Stromal cell of bone marrow (primary cell): ENCODE measurements around the gene CCDC12.

Source experiments
- DNase-seq: peaks from one replicate; pipeline ENCODE4 v3.0.0-alpha.2; 2012; ENCODE audit warnings: low read depth

The CCDC12 gene

DNA sequence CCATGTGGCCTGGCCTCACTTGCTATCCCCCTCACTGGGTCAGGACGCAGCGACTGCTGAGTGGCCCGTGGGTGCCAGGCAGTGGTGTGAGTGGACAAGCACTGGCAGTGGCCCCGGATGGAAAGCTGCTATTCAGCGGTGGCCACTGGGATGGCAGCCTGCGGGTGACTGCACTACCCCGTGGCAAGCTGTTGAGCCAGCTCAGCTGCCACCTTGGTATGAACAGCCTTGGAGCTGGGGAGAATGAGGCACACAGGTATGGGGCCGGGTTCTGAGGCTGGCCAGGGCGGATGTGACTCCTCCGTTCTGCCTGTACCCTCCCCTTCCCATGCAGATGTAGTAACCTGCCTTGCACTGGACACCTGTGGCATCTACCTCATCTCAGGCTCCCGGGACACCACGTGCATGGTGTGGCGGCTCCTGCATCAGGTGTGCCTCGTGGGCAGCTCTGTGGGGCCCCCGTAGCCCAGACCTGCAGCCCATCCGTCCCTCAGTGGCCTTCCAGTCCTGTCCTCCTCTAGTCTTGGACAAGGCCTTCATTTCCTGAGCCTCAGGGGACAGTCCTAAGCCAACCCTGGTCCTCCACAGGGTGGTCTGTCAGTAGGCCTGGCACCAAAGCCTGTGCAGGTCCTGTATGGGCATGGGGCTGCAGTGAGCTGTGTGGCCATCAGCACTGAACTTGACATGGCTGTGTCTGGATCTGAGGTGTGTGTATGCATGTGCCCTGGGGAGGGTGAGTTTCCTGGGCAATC lies 31.1 kb upstream of the CCDC12 start:
- no peak for DNase-seq

DNA sequence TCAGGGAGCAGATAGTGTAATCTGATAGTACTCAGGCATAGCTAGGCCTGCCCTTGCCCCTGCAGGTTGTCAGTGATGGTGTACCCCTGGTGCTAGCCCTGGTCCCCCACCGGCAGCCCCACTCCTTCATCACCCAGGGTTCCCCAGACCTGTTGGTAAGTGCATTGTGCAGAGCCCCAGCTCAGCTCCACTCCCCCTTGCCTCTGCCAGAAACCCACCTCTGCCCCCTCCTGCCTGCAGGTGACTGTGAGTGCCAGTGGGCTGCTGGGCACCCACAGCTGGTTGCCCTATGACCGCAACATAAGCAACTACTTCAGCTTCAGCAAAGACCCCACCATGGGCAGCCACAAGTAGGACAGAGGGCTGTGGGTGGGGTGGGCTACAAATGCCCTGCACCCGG lies 30.5 kb upstream of the CCDC12 start:
- no peak for DNase-seq

DNA sequence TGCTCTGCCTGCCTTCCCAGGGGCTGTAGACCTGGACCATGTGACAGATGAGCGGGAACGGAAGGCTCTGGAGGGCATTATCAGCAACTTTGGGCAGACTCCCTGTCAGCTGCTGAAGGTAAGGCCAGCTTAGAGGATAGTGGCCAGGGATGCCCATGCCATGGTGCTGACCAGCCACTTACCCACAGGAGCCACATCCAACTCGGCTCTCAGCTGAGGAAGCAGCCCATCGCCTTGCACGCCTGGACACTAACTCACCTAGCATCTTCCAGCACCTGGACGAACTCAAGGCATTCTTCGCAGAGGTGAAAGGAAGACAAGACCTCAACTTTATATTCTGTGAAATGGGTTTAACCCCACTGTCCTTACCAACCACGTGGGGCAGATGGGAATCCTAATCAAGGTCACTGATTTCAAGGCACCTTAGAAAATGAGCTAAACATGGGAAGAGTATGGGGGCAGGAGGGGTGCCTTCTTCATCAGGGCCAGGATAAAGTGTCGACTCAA lies 29.7 kb upstream of the CCDC12 start:
- DNase-seq: no peak

DNA sequence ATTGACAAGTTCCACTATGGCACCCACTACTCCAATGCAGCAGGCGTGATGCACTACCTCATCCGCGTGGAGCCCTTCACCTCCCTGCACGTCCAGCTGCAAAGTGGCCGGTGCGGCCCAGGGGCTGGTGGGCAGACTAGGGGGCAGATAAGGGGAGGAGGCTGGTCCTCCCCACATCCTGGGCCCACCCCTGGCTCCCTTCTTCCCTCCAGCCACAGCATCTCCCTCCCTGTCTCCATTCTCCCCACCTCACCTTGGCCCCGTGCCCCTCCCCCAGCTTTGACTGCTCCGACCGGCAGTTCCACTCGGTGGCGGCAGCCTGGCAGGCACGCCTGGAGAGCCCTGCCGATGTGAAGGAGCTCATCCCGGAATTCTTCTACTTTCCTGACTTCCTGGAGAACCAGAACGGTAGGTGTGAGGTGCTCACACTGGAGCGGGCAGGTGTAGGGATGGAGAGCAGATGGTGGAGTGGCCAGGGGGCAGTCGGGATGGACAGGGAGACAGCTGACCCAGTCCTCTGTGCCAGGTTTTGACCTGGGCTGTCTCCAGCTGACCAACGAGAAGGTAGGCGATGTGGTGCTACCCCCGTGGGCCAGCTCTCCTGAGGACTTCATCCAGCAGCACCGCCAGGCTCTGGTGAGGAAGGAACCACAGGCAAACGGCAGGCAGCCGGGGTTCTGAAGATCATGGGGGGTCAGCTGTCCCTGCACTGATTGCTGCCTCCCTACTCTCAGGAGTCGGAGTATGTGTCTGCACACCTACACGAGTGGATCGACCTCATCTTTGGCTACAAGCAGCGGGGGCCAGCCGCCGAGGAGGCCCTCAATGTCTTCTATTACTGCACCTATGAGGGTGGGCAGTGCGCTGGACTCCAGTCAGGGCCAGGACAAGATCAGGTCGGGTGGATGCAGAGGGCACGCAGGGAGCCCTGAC lies 28.9 kb upstream of the CCDC12 start:
- DNase-seq: no peak

DNA sequence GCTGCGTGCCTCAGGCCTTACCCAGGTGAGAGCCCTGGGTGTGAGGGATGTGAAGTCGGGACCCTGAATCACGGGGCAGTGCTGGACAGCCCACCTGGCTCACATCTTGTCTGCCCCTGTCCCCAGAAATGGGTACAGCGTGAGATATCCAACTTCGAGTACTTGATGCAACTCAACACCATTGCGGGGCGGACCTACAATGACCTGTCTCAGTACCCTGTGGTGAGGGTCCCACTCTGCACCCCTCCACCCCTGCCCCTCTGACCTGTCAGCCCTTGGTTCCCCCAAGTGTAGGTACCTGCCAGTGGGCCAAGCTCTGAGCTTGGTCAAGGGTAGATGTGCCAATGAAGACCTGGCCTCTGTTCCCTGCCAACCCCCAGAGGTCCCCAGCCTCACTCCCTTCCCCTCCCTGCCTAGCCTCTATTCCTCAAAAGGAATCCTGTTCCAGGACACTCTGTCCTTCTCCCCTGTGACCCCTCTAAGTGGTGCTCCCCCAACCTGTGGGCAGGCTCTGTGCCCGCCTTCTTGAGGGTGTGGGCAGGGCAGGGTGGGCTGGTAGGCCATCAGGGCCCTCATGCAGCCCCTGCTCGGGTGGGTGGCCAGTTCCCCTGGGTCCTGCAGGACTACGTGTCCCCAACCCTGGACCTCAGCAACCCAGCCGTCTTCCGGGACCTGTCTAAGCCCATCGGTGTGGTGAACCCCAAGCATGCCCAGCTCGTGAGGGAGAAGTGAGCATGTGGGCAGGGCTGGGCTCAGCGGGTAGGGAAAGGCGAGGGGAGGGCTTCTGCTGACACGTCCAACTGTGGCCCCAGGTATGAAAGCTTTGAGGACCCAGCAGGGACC lies 28.0 kb upstream of the CCDC12 start:
- no peak for DNase-seq

DNA sequence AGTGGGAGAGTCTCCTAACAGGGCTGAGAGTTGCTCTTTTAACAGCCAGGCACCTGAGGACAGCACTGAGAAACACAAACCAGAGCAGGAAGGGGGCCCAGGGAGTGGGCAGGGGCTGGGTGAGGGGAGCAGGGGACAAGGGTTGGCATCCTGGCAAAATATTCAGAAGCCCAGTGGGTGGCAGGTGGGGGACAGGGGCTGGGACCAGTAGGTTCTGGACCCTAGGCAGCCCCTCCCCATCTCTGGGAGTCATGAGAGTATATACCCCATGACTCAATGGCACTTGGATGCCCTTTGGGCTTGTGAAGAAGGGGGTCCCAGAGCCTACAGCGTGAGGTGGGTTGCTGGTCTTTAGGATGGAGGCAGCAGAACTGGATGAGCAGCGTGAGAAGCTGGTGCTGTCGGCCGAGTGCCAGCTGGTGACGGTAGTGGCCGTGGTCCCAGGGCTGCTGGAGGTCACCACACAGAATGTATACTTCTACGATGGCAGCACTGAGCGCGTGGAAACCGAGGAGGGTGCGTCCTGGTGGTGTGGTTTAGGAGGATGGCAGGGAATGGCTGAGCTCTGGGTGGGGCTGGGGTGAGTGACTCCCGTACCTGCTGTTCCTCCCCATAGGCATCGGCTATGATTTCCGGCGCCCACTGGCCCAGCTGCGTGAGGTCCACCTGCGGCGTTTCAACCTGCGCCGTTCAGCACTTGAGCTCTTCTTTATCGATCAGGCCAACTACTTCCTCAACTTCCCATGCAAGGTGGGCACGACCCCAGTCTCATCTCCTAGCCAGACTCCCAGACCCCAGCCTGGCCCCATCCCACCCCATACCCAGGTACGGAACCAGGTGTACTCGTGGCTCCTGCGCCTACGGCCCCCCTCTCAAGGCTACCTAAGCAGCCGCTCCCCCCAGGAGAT lies 27.2 kb upstream of the CCDC12 start:
- DNase-seq: no peak

DNA sequence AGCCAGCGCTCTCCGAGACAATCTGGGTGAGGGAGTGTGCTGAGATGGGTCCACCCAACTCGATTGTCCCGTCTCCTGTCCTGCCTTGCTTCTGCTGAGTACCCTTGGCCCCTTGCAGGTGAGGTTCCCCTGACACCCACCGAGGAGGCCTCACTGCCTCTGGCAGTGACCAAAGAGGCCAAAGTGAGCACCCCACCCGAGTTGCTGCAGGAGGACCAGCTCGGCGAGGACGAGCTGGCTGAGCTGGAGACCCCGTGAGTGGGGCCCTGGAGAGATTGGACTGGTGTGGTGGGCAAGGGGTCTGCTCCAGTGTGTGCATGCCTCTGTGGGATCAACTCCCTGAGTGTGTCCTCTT lies 26.5 kb upstream of the CCDC12 start:
- no peak for DNase-seq

DNA sequence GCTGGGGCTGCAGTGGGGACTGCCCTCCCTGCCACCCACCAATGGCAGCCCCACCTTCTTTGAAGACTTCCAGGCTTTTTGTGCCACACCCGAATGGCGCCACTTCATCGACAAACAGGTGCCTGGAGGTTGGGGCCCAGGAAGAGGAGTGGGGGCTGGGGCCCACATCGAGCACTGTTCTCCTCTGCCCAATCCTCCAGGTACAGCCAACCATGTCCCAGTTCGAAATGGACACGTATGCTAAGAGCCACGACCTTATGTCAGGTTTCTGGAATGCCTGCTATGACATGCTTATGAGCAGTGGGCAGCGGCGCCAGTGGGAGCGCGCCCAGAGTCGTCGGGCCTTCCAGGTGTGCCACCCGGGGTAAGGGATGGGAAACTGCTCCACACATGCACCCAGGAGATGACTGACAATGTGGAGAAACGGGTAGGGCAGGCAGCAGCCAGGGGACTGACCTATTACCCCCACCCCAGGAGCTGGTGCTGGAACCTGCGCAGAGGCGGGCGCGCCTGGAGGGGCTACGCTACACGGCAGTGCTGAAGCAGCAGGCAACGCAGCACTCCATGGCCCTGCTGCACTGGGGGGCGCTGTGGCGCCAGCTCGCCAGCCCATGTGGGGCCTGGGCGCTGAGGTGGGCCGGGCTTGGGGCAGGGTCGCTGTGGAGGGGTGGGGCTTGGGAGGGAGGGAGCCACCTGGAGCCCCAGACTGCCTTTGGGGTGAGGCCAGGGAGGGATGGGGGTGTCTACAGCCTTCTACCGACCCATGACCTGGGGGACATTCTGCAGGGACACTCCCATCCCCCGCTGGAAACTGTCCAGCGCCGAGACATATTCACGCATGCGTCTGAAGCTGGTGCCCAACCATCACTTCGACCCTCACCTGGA lies 25.9 kb upstream of the CCDC12 start:
- DNase-seq: no peak

DNA sequence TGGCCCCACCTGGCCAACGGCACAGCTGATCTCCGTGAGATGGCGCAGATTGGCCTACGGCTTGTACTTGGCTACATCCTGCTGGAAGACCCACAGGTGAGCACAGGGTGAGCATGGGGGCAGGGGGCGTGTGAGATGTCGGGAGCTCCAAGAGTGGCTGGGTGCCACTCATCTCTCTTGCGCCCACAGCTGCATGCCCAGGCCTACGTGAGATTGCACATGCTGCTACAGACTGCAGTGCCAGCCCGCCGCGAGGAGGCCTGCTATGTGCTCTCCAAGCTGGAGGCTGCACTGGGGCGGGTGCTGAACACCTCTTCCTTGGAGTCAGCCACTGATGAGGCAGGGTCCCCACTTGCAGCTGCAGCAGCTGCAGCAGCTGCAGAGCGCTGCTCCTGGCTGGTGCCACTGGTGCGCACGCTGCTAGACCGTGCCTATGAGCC lies 25.2 kb upstream of the CCDC12 start:
- DNase-seq: no peak

DNA sequence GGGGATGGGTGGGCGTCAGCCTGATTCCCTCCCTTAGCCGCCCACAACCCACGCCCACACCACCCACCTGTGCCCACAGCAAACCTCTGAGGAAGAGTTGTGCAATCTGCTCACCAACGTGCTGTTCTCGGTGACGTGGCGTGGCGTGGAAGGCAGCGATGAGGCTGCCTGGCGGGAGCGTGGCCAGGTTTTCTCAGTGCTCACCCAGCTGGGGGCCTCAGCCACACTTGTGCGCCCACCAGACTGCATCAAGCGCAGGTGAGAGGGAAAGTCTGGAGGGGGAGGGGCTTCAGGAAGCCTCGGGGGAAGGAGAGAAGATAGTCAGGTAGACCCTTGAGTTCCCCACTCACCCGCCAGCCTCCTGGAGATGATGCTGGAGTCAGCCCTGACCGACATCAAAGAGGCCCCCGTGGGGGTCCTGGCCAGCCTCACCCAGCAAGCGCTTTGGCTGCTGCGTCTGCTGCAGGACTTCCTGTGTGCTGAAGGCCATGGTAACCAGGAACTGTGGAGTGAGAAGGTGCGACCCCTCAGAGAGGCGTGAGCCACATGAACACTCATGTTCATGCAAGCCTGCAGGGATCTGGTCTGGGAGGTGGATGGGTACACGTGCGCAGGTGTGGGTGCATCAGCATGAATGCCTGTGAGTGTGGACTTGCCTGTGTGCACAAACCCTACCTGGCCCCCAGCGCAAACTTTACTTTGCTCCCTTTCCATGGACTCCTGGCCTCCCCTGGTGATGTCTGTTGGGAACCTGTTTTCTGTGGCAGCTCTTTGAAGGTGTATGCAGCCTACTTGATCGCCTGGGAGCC lies 24.6 kb upstream of the CCDC12 start:
- DNase-seq: no peak

DNA sequence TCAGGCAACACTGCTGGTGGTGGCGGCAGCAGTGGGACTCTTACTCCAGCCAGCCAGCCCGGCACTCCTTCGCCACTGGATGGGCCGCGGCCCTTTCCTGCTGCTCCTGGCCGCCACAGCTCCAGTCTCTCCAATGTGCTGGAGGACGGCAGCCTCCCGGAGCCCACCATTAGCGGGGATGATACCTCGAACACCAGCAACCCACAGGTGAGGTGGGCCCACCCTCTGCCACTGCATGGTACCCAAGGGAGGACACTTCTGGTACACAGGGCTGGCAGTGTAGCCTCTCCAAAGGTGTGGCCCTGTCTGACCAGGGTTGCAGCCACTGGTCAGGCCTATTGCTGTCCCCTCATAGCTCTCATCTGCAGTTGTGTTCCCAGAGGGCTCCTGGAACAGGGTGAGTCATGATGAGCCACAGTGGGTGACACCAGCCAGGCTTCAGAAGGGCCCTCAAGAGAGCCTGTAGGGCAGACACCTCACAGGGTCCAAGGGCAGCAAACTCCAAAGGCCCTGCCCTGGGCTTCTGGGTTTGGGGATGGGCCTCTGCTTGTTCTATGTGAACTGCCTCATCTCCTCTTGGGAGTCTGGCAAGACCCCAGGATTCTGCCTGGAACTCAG lies 23.8 kb upstream of the CCDC12 start:
- DNase-seq: no peak

DNA sequence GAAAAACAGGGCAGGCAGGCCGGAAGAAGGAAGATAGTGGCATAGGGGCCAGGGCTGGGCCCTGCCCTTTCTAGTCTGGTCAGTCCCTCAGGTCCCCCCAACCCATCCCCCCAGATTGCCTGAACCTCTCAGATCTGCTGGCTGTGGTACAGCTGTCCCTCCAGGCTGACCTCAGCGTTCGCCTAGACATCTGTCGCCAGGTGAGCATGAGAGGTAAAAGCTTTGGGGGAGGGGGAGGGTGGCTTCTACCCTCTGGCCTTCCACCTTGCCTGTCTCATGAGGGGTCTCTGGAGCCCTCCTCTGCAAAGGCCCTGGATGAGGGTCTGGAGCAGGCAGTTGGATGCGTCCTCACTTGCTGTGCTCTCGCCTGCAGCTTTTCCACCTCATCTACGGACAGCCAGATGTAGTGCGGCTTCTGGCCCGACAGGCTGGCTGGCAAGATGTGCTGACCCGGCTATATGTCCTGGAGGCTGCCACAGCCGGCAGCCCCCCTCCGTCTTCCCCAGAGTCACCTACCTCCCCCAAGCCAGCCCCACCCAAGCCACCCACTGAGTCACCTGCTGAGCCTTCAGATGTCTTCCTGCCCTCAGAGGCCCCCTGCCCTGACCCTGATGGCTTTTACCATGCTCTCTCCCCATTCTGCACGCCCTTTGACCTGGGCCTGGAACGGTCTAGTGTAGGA lies 23.1 kb upstream of the CCDC12 start:
- DNase-seq: no peak

DNA sequence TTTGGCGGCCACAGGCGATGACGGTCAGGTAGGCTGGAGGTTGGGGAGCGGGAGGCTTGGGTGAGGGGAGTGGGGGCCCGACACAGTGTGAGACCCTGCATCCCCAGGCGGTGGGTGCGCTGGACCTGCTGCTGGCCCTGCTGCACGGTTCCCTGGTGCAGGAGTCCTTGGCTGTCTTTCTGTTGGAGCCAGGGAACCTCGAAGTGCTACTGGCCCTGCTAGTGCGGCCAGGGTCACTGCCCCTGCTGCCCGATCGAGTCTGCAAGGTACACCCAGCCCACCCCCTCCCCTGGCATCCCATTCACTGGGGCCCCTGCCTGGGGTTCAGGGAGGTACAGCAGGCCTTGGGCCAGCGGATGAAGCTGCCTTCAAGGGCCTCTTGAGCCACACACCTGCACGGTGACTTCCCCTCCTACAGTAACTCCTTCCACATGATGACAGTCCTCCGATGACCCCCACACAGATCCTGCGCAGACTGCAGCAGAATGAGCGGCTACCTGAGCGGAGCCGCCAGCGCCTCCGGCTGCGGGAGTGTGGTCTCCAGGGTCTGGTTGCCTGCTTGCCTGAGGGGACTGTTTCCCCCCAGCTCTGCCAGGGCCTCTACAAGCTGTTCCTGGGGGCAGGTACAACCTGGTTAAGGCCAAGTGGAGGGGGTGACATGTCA lies 22.4 kb upstream of the CCDC12 start:
- DNase-seq: no peak

DNA sequence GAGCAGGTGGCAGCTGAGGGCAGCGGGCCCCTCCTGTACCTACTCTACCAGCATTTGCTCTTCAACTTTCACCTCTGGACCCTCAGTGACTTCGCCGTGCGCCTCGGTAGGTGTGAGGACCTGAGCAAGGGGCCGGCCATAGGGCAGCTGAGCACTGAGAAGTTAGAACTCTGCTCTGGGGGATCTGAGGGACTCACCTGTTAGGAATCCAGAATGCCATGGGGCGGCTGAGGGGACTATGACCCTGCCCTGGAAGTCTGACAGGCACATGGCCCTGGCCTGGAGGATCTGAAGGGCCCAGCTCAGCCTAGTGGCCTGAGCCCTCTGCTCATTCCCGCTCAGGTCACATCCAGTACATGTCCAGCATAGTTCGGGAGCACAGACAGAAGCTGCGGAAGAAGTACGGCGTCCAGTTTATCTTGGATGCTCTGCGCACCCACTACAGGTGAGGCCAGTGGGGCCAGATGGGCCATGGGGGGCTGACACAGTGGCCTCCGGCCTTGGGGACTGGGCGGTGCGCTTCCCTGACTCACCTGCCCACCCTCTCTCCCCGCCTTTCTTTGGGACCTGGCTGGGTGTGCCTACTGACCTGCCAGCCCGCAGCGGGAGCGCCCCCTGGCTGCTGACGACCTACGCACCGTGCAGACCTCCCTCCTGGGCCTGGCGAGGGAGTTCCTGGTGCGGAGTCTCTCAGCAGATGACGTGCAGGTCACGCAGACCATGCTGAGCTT lies 21.7 kb upstream of the CCDC12 start:
- DNase-seq: no peak

DNA sequence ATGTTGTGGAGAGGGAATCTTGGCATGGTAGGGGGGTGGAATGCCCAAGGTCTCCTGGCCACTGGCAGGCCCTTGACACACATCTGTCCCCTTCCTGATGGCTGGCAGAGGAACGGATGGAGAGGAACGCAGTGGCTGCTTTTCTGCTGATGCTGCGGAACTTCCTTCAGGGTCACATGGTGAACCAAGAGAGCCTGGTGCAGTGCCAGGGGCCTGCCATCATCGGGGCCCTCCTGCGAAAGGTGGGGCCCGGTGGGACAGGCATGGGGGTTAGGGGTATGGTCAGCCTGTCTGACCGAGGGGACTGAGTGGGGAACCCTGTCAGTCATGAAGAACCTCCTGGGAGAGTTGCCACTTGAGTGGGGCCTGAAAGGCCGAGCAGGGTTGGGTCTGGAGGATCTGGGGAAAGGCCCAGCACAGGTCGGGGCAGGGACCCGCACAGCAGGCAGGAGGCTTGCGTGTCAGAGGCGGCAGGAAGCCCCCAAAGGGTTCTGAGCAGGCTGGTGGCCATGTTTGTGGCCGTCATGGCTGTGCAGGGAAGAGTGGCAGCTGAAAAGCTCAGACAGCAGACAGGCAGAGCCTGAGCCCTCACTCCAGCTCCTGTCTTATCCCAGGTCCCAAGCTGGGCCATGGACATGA lies 21.0 kb upstream of the CCDC12 start:
- no peak for DNase-seq

DNA sequence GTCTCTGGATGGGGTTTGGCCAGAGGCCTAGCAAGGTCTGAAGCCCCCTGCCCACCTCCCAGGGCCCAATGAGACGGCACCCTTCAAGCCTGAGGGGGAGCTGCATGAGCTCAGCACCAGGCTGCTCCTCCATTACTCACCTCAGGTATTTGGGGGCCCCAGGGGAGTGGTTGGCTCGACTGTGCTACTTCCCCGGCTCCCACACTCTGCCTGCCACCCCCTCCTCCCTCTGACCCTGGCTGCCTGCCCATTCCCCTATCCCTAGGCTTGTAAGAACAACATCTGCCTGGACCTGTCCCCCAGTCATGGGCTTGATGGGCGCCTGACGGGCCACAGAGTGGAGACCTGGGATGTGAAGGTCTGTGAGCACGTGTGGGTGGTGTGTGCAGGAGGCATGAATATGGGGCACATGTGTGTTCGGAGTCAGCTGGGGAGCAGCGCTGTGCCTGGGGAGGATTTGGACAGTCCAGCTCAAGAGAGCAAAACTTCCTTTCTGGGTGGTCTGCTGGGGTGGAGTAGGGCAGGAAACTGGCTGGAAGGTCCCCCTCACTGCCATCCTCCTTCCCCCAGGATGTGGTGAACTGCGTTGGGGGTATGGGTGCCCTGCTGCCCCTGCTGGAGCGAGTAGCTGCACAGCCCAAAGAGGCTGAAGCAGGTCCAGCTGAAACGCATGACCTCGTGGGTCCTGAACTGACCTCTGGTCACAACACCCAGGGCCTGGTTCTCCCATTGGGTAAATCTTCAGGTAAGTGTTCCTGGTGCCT lies 20.3 kb upstream of the CCDC12 start:
- no peak for DNase-seq
